ENCODE data around the gene ZFAND2B.
A peak's percentile ranks its signal among the peaks of the same experiment; 100 is the strongest.
"Not testable (repeated sequence)": the region's sequence is repeated elsewhere in the genome, so short reads cannot be mapped to it uniquely, and the experiment has no call there.

ZFAND2B gene

GRCh38 chr2:219252570-219252899 is 46.0 kb downstream of the ZFAND2B start:
- DNase-seq, result no peak

GRCh38 chr2:219252900-219253752 is 46.5 kb downstream of the ZFAND2B start, which contains the start of gene TUBA4B:
TUBA4B (plus strand) TSS chr2:219253243; CDS start chr2:219253408, 165 bp downstream.
- no peak for DNase-seq

- DNase-seq, result peak; percentile 78
These were observed 47.4 kb downstream of the ZFAND2B start, which contains the start of gene TUBA4A for GRCh38 chr2:219253753-219254589. TUBA4A (minus strand) TSS chr2:219253918; CDS start chr2:219253858, 60 bp downstream.

- no peak for DNase-seq
These were observed 48.1 kb downstream of the ZFAND2B start for GRCh38 chr2:219254590-219255201.

- DNase-seq, result not testable (repeated sequence)
These were observed 52.4 kb downstream of the ZFAND2B start for GRCh38 chr2:219258942-219259341.

Data from GDM1 (cell line).